Body of pancreas (tissue), 4 donors: ENCODE data around the gene DTNB. TPM values are rescaled to one million over a fixed set of nuclear protein-coding genes. Genes with fewer than 3 reads are reported as not detected.

Experiments
- ATAC-seq: fragments of 150-250 bp; one replicate; pipeline ENCODE4 v1.9.1; 2016
- DNase-seq, 4 donors: peaks; one replicate each; pipeline ENCODE4 v3.0.0-alpha.2; 2019
- H3K27ac ChIP-seq, 4 donors: fragments of 200-600 bp; sonication (generic); 1 replicate in 3 of 4; 2 replicates in 1 of 4; pipeline versions ENCODE4 v1.5.1 to v1.6.1; 2016 to 2019; ENCODE audit warnings: mild to moderate bottlenecking in 1 of 4, mixed read lengths in 1 of 4, moderate library complexity in 1 of 4
- H3K27me3 ChIP-seq, 2 donors: fragments of 200-600 bp; sonication (generic); one replicate each; pipeline ENCODE4 v1.6.0; 2016; ENCODE audit warnings: mild to moderate bottlenecking in 1 of 2
- H3K36me3 ChIP-seq, 2 donors: fragments of 200-600 bp; sonication (generic); replicated peaks in 1 of 2; 2 replicates each; pipeline ENCODE4 v1.5.1; 2016; ENCODE audit warnings: low read depth in 2 of 2; ENCODE audit not compliant: insufficient read depth in 1 of 2
- H3K4me1 ChIP-seq: fragments of 200-600 bp; sonication (generic); one replicate; pipeline ENCODE4 v1.6.0; 2016
- H3K4me3 ChIP-seq, 2 donors: fragments of 200-600 bp; sonication (generic); 1 replicate in 1 of 2; 2 replicates in 1 of 2; pipeline ENCODE4 v1.5.1; 2016 to 2019
- H3K9me3 ChIP-seq, 3 donors: fragments of 200-600 bp; sonication (generic); 1 replicate in 2 of 3; 2 replicates in 1 of 3; pipeline ENCODE4 v1.5.1; 2016
- CTCF ChIP-seq, 7 experiments: fragments of 450-650 bp in 4 of 7; fragments of 200-600 bp in 3 of 7; sonication (generic) in 3 of 7; IDR thresholded peaks; one replicate each; pipeline ENCODE4 v1.5.1; 2016 to 2019; ENCODE audit warnings: antibody characterized with exemption in 7 of 7
- POLR2A ChIP-seq, 3 donors: fragments of 450-650 bp; IDR thresholded peaks; one replicate each; pipeline ENCODE4 v1.6.1; 2016; ENCODE audit warnings: antibody characterized with exemption in 3 of 3, mild to moderate bottlenecking in 2 of 3
- WGBS, 2 donors: methylation state at CpG; one replicate each; pipeline ENCODE4 v1.1.5; 2017; 5-methylcytosine and 5-hydroxymethylcytosine counted together
- intact Hi-C: fragments of 100-400 bp; cut with DNase I; formaldehyde crosslinking; loops from one replicate; pipeline ENCODE4 v1.15.1; 2023
- total RNA-seq, 2 donors: library from RNA; depleted of rRNA; stranded (reverse); fragments of >200 nt; gene quantifications; one replicate each; pipeline ENCODE4 v1.1.0, GENCODE V29; 2016

DTNB gene
- total RNA-seq, 2 donors from 2014 or later, result 17.8 to 22.6 TPM

GRCh38 chr2:25369876-25370275, 303.5 kb downstream of the DTNB start:
- ATAC-seq (no peak), DNase-seq (no peak)
- H3K9me3 ChIP-seq, result no peaks in the 10 kb centered on the region
- 73 to 77% methylated on average over 5 of the region's 5 CpGs for WGBS, 2 donors
- H3K36me3 ChIP-seq, result no peaks in the 10 kb centered on the region
- H3K27ac ChIP-seq, result no peak overlapping the region
- intact Hi-C loops, result no loop called here
- no peak for TF ChIP-seq POLR2A (IDR thresholded peaks at IDR 0.05)
- no peak for TF ChIP-seq CTCF (IDR thresholded peaks at IDR 0.05)
- peaks cover 14% of the 10 kb centered on the region for H3K4me1 ChIP-seq
- no peaks in the 10 kb centered on the region for H3K27me3 ChIP-seq
- H3K4me3 ChIP-seq, result no peak overlapping the region

- H3K36me3 ChIP-seq, result no peaks in the 10 kb centered on the region
- H3K27me3 ChIP-seq, result no peaks in the 10 kb centered on the region
- WGBS, 2 donors, result 57 to 75% methylated on average over 4 of the region's 4 CpGs
- no peak overlapping the region for H3K4me3 ChIP-seq
- no peaks in the 10 kb centered on the region for H3K9me3 ChIP-seq
- intact Hi-C loops, result no loop called here
- H3K27ac ChIP-seq, result no peak overlapping the region
- TF ChIP-seq CTCF (IDR thresholded peaks at IDR 0.05) (no peak), POLR2A (IDR thresholded peaks at IDR 0.05) (no peak)
- no peak for DNase-seq
- H3K4me1 ChIP-seq, result peaks cover 14% of the 10 kb centered on the region
- no peak for ATAC-seq
Observed at GRCh38 chr2:25369439-25369838, 303.9 kb downstream of the DTNB start.

GRCh38 chr2:25368660-25369059, 304.7 kb downstream of the DTNB start:
- WGBS, 2 donors, result 73 to 83% methylated on average over 4 of the region's 4 CpGs
- Histone ChIP-seq H3K36me3 (no peaks in the 10 kb centered on the region), H3K4me1 (peaks cover 10% of the 10 kb centered on the region), H3K27ac (no peak overlapping the region), H3K27me3 (no peaks in the 10 kb centered on the region), H3K4me3 (no peak overlapping the region), H3K9me3 (no peaks in the 10 kb centered on the region)
- ATAC-seq (no peak), DNase-seq (no peak)
- no peak for TF ChIP-seq POLR2A (IDR thresholded peaks at IDR 0.05)
- no peak for TF ChIP-seq CTCF (IDR thresholded peaks at IDR 0.05)
- intact Hi-C loops, result no loop called here

- TF ChIP-seq CTCF (IDR thresholded peaks at IDR 0.05) (no peak), POLR2A (IDR thresholded peaks at IDR 0.05) (no peak)
- WGBS, 2 donors, result 79 to 86% methylated on average over 9 of the region's 9 CpGs
Observed at GRCh38 chr2:25367296-25367695, 306.1 kb downstream of the DTNB start.

GRCh38 chr2:25366629-25367028, 306.7 kb downstream of the DTNB start:
- Histone ChIP-seq H3K4me1 (peaks cover 8% of the 10 kb centered on the region), H3K27ac (no peak overlapping the region), H3K36me3 (no peaks in the 10 kb centered on the region), H3K27me3 (no peaks in the 10 kb centered on the region), H3K9me3 (no peaks in the 10 kb centered on the region), H3K4me3 (no peak overlapping the region)
- TF ChIP-seq POLR2A (IDR thresholded peaks at IDR 0.05) (no peak), CTCF (IDR thresholded peaks at IDR 0.05) (no peak)
- intact Hi-C loops, result no loop called here
- WGBS, 2 donors, result 93 to 96% methylated on average over 4 of the region's 4 CpGs
- DNase-seq (no peak), ATAC-seq (no peak)

More at GRCh38 chr2:25367296-25367695, 306.1 kb downstream of the DTNB start:
- H3K36me3 ChIP-seq, result no peaks in the 10 kb centered on the region
- H3K27ac ChIP-seq, result no peak overlapping the region
- H3K9me3 ChIP-seq, result no peaks in the 10 kb centered on the region
- H3K4me3 ChIP-seq, result no peak overlapping the region
- H3K27me3 ChIP-seq, result no peaks in the 10 kb centered on the region
- no peak for DNase-seq
- peaks cover 5% of the 10 kb centered on the region for H3K4me1 ChIP-seq
- no peak for ATAC-seq
- intact Hi-C loops, result no loop called here
